Measurements from ENCODE around the gene BICC1. TPM values are rescaled to one million over a fixed set of nuclear protein-coding genes. Genes with fewer than 3 reads are reported as not detected.

The BICC1 gene
- total and polyA plus RNA-seq, 2 of the 8 experiments (the other 6 are each of a cell fraction or from before 2014, with no cell fraction given) = 0.20 to 0.73 TPM

- H3K27me3 ChIP-seq (replicated peaks in 1 of 4; ENCODE audit: control insufficient read depth in 3 of 4, extremely low read depth in 1 of 4, insufficient read depth in 3 of 4, low read length in 3 of 4) = no peaks in the 10 kb centered on the region
- POLR2A ChIA-PET (ENCODE audit: partially characterized antibody) = no interaction called here
- 95% methylated on average over 4 of the region's 4 CpGs; no CpG with 5 or more reads in 1 of the 2 experiments for WGBS, 2 experiments (ENCODE audit: extremely low coverage in 1 of 2, insufficient coverage in 1 of 2, insufficient read length in 1 of 2, insufficient replicate concordance in 2 of 2, low coverage in 1 of 2, low lambda C conversion rate in 2 of 2, missing lambda C conversion rate in 1 of 2)
These were observed 62.8 kb downstream of the BICC1 start for GRCh38 chr10:58575491-58575890.

More at GRCh38 chr10:58575491-58575890, 62.8 kb downstream of the BICC1 start:
- no peak overlapping the region for H3K14ac ChIP-seq (ENCODE audit: insufficient read length)
- no peak overlapping the region for H3K4ac ChIP-seq (replicated peaks; ENCODE audit: insufficient read length, low read depth, low read length)
- H3K9me3 ChIP-seq (ENCODE audit: insufficient read depth in 2 of 2, low read depth in 1 of 2, low read length in 1 of 2) = no peaks in the 10 kb centered on the region
- H3K79me2 ChIP-seq (ENCODE audit: control insufficient read depth in 1 of 2, insufficient read depth in 2 of 2, low read length in 2 of 2) = no peaks in the 10 kb centered on the region
- no peak overlapping the region for H2BK15ac ChIP-seq (ENCODE audit: low read length)
- H3K4me2 ChIP-seq (ENCODE audit: insufficient read depth in 1 of 2, low read depth in 2 of 2, low read length in 2 of 2) = no peak overlapping the region
- no peak overlapping the region for H2AK5ac ChIP-seq (ENCODE audit: low read depth, low read length)
- TF ChIP-seq KDM1A (IDR thresholded peaks at IDR 0.05; ENCODE audit: borderline replicate concordance, low read length) = no peak
- no peak for TF ChIP-seq JUND (IDR thresholded peaks at IDR 0.05; ENCODE audit: low read length)
- TF ChIP-seq BCL11A (IDR thresholded peaks at IDR 0.05; ENCODE audit: low read depth in 2 of 2, low read length in 2 of 2) = no peak
- TF ChIP-seq NANOG (IDR thresholded peaks at IDR 0.05; ENCODE audit: insufficient read depth, low read depth, low read length, poor library complexity, severe bottlenecking) = no peak
- no peak for TF ChIP-seq CBX8 (IDR thresholded peaks at IDR 0.05; ENCODE audit: borderline replicate concordance, low read depth, low read length)
- peaks cover 0 to 3% (median 0%) of the 10 kb centered on the region in 4 experiments; a peak in 1 of 7 replicates for H3K4me1 ChIP-seq (replicated peaks in 1 of 4; ENCODE audit: control insufficient read depth in 3 of 4, insufficient read depth in 4 of 4, low read length in 3 of 4)
- no peak overlapping the region for H2BK120ac ChIP-seq (replicated peaks; ENCODE audit: low read depth, low read length)
- H4K20me1 ChIP-seq (replicated peaks in 1 of 2; ENCODE audit: control insufficient read depth in 1 of 2, insufficient read depth in 2 of 2, low read length in 2 of 2) = no peaks in the 10 kb centered on the region
- DNase-seq (ENCODE audit: low read depth in 1 of 2, low spot score in 2 of 2) = no peak
- no peaks in the 10 kb centered on the region for H3K23me2 ChIP-seq (ENCODE audit: low read depth, low read length)
- no peak for FAIRE-seq
- CTCF ChIA-PET (ENCODE audit: partially characterized antibody) = no interaction called here
- H3K79me1 ChIP-seq (ENCODE audit: low read depth, low read length) = no peaks in the 10 kb centered on the region
- no peak overlapping the region for H2AFZ ChIP-seq (ENCODE audit: low read length)
- H4K91ac ChIP-seq (replicated peaks; ENCODE audit: insufficient read length, low read length) = no peak overlapping the region
- H2BK5ac ChIP-seq (ENCODE audit: low read depth, low read length) = no peak overlapping the region
- H3K27ac ChIP-seq (ENCODE audit: low read depth, low read length) = no peak overlapping the region
- no peak overlapping the region for H4K5ac ChIP-seq (ENCODE audit: insufficient read length, low read depth, low read length)
- H3K9ac ChIP-seq (replicated peaks in 1 of 4; ENCODE audit: extremely low read depth in 1 of 4, low read depth in 3 of 4, low read length in 3 of 4) = no peak overlapping the region
- H3K23ac ChIP-seq (ENCODE audit: insufficient read length) = no peak overlapping the region
- H2BK12ac ChIP-seq (ENCODE audit: low read depth, low read length) = no peak overlapping the region
- no peak overlapping the region for H3K56ac ChIP-seq (replicated peaks; ENCODE audit: insufficient read length, low read depth, low read length)
- H3K4me3 ChIP-seq (ENCODE audit: extremely low read depth in 1 of 4, insufficient read depth in 2 of 4, low read depth in 3 of 4, low read length in 4 of 4) = no peak overlapping the region
- no peak overlapping the region for H3K18ac ChIP-seq (ENCODE audit: extremely low read depth, low read length)
- H3K36me3 ChIP-seq (ENCODE audit: control insufficient read depth in 2 of 4, insufficient read depth in 4 of 4, low read length in 3 of 4) = no peaks in the 10 kb centered on the region
- no peak overlapping the region for H4K8ac ChIP-seq (ENCODE audit: extremely low read depth, insufficient read depth, low read length)
- H2BK20ac ChIP-seq (ENCODE audit: low read length) = no peak overlapping the region
